ENCODE data around the gene GPR33.

- TF ChIP-seq, protein P1, sequence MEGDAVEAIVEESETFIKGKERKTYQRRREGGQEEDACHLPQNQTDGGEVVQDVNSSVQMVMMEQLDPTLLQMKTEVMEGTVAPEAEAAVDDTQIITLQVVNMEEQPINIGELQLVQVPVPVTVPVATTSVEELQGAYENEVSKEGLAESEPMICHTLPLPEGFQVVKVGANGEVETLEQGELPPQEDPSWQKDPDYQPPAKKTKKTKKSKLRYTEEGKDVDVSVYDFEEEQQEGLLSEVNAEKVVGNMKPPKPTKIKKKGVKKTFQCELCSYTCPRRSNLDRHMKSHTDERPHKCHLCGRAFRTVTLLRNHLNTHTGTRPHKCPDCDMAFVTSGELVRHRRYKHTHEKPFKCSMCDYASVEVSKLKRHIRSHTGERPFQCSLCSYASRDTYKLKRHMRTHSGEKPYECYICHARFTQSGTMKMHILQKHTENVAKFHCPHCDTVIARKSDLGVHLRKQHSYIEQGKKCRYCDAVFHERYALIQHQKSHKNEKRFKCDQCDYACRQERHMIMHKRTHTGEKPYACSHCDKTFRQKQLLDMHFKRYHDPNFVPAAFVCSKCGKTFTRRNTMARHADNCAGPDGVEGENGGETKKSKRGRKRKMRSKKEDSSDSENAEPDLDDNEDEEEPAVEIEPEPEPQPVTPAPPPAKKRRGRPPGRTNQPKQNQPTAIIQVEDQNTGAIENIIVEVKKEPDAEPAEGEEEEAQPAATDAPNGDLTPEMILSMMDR (IDR thresholded peaks at IDR 0.05) = no peak
- TF ChIP-seq POLR2A (IDR thresholded peaks at IDR 0.05) = no peak
Observed at GRCh38 chr14:31457665-31458659, 29.9 kb downstream of the GPR33 start.
